ENCODE data around the gene FADS1. TPM values are rescaled to one million over a fixed set of nuclear protein-coding genes. Genes with fewer than 3 reads are reported as not detected.
A peak's percentile ranks its signal among the peaks of the same experiment; 100 is the strongest.

The FADS1 gene
- 35.8 and 84.6 TPM in 2 replicates for total RNA-seq

DNA sequence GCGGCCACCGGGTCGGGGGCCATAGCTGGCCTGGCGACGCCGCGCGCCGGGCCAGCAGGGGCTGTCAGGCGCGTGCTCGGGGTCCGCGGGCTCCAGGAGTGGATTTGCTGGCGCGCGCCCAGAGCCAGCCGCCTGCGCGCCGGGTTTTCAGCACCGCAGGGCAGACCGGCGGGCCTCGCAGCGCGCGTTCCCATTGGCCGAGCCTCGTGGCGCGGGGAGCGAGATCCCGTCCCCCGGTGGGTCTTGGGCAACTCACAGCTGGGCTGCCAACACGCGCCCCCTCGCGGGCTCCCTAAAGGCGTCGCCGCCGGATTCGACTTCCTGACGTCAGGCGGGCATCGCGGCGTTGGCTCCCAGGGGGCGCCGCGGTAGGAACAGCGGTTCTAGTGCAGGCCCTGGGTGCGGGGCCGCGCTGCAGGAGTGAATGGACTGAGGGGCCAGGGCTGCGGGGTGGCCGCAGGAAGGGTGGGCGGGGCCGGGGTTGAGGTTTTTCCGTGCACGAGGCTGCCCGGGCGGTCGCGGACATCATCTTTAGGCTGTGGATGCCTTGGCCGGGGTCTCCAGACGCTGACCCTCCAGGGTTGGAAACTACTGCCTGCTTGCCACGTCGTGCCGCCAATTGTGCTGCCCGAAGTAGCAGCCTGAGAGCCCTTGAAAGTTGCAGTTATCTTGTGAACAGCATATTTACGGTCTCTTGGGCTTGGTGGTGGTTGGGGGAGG lies at the start of gene FADS1:
FADS1 (minus strand) TSS at position 268 of the 720 bp plus-strand sequence; CDS start at position 194, 74 bp downstream.
- DNase-seq (ENCODE audit: low read depth) = peak; percentile 77

DNA sequence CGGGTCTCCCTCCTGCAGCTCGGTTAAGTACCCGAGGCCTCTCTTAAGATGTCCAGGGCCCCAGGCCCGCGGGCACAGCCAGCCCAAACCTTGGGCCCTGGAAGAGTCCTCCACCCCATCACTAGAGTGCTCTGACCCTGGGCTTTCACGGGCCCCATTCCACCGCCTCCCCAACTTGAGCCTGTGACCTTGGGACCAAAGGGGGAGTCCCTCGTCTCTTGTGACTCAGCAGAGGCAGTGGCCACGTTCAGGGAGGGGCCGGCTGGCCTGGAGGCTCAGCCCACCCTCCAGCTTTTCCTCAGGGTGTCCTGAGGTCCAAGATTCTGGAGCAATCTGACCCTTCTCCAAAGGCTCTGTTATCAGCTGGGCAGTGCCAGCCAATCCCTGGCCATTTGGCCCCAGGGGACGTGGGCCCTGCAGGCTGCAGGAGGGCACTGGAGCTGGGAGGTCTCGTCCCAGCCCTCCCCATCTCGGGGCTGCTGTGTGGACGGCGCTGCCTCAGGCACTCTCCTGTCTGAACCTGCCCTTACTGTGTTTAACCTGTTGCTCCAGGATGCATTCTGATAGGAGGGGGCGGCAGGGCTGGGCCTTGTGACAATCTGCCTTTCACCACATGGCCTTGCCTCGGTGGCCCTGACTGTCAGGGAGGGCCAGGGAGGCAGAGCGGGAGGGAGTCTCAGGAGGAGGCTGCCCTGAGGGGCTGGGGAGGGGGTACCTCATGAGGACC lies 49.6 kb upstream of the FADS1 start:
- DNase-seq (ENCODE audit: low read depth) = no peak

GRCh38 chr11:61864814-61865775 lies 48.3 kb upstream of the FADS1 start:
- DNase-seq (ENCODE audit: low read depth) = no peak

DNA sequence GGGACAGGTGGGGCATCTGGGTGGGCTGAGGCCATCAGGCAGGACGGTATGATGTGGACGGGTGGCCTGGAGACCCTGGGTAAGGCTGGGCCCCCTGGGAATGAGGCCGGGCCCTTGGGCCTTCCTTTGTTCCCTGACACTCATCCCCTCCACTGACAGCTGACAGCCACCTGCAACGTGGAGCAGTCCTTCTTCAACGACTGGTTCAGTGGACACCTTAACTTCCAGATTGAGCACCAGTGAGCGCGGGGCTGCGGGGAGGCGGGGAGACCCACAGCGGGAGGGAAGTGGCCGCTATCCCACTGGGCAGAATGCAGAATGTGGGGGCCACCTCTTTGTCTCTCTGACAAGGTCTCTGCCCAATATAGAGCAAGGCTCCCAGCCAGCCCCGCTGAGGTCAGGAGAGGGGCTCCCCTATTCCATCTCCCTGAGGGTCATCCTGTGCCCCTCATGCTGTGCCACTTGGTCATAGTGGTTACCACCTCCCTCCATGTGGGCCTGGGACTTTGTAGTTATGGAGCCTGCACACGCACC lies 46.8 kb upstream of the FADS1 start:
- no peak for DNase-seq (ENCODE audit: low read depth)

- DNase-seq (ENCODE audit: low read depth) = peak; percentile 38
Measured at GRCh38 chr11:61862714-61863547, 46.1 kb upstream of the FADS1 start.

DNA sequence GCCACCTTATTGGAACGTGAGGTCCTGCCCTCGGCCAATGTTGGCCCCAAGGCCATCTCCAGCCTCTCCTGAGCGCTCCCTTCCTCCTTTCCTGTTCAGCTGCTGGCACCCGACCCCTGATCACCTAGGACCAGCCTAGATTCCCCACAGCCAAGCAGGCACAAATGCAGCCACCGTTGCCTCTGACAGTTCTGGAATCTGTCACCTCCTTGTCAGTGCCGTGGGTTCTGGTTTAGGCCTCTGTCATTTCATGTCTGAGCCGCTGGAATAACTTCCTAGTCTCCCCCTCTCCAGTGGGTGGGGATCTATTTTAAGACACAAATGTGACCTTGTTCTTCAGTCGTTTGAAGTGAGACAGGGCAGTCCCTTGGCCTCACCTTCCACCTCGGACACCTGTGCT lies 44.8 kb upstream of the FADS1 start:
- DNase-seq (ENCODE audit: low read depth) = no peak

GRCh38 chr11:61860054-61860903 lies 43.5 kb upstream of the FADS1 start:
- no peak for DNase-seq (ENCODE audit: low read depth)

- no peak for DNase-seq (ENCODE audit: low read depth)
Measured at GRCh38 chr11:61855939-61856680, 39.3 kb upstream of the FADS1 start.

DNA sequence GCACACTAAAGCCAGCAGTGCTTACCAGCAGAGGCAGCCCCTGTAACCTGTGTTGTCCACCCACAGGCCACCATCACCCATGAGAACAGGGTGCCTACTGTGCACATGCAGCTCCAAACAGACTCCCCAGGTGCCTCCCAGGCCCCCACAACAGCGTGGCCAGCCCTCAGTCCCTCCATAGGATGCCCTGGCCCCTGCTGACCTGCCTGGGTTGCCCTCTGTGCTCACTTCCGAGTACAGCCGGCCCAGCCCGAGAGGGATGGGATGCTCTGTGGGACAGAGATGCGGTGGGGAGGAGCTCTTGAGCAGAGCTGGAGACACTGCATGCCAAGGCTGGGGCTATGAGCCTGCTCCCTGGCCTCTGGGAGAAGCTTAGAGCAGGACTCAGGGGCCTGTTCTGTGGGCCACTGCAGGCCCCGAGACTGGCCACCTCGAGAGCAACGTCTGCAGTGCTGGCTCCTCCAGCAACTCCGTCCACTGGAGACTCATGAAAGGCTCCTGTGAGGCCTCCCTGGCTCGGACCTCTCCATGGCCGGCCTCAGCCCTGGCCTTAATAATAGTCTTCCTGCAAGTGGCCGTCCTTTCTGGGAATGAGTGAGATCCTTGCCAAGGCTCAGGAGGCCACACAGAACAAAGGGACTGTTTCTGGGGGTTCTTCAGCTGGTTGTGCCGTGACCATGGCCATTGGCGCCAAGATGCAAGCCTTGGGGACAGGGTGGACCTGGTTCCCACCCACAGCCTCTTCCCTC lies 38.3 kb upstream of the FADS1 start:
- no peak for DNase-seq (ENCODE audit: low read depth)

- DNase-seq (ENCODE audit: low read depth) = no peak
Measured at GRCh38 chr11:61854206-61854895, 37.5 kb upstream of the FADS1 start.

DNA sequence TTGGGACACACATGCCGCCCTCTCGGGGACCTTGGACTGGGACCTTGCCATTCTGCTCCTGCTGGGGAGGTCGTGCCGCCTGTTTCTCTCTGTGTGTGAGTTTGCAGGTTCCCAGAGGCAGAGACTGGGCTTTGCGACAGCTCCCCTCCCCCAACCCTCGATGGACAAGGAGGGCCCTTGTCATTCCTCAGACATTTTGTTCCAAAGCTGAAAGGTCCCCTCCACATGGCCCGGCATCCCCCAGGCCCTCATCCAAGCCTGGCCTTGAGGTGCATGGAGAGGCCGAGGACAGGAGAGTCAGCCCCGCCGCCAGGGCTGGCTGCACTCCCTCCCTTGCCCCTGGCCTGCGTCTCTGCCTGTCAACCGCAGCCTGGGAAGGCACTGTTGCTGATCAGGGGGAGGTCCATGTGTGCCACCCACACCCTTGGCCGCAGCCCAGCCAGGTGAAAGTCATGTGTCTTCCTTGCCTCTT lies 36.9 kb upstream of the FADS1 start:
- DNase-seq (ENCODE audit: low read depth) = no peak

GRCh38 chr11:61851900-61852295 lies 35.1 kb upstream of the FADS1 start:
- DNase-seq (ENCODE audit: low read depth) = no peak

DNA sequence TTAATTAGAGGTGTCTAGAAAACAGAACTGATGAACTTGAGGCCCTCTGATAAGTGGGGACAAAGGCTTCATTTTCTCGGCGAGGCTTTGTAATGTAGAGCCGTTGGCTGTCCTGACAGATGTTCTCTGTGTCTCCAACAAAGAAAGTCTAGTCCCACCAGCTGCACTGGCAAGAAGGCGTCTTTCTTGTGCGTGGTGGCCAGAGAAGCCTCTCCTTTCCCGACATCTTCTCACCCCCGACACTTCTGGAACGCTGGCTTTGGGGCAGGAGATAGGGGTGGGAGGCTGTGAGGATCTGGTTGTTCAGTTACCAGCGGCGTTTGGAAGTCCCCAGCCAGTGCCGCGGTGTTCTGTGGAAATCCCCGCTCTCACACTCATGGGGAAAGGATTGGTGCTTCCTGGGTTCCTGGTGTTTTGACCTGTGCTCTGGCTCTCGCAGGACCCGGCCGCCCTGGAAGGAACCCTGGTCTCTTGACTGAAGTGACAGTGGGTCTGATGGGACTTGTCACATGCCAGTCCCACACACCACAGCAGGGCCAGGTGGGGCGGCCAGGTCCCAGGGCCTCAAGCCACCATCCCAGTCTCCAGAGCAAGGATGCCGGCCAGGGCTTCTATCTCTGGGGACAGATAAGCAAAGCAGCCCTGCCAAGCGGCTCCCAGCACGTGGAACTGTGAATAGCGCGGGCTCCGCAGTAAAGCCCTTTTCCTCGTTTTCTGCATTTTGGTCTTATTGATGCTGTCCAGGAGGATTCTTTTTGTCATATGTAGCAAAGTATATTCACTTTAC lies 34.5 kb upstream of the FADS1 start:
- DNase-seq (ENCODE audit: low read depth) = no peak

GRCh38 chr11:61850687-61851086 lies 33.9 kb upstream of the FADS1 start:
- no peak for DNase-seq (ENCODE audit: low read depth)

- DNase-seq (ENCODE audit: low read depth) = no peak
Measured at GRCh38 chr11:61848631-61849030, 31.8 kb upstream of the FADS1 start.

DNA sequence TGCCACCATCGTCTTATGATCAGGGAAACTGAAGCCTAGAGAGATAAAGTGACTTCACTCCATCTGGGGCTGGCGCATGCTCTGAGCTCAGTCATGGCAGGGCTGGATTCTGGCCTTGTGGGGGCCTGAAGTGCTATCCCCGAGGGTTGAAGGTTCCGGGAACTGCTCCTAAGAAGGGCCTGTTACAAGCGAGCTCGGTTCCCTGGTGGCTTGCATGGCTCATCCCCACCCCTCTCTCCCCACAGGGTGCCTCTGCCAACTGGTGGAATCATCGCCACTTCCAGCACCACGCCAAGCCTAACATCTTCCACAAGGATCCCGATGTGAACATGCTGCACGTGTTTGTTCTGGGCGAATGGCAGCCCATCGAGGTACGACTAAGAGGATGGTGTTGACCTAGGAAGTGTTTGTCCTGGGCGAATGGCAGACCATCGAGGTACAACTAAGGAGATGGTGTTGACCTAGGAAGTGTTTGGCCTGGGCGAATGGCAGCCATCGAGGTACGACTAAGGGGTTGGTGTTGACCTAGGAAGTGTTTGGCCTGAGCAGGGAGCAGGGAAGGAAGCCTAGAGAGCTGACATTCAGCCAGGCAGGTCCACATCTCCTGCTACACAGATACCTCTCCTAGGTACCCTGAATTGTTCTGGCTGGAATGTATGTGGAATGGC lies 31.2 kb upstream of the FADS1 start:
- no peak for DNase-seq (ENCODE audit: low read depth)

Data from renal cortical epithelial cell (primary cell).